ENCODE measurements around the gene PIWIL1.

PIWIL1 gene

GRCh38 chr12:130347588-130347987 lies 9.9 kb downstream of the PIWIL1 start:
- Mint-ChIP-seq H3K4me1 (no peaks in the 10 kb centered on the region), H3K36me3 (no peaks in the 10 kb centered on the region), H3K27ac (no peak overlapping the region), H3K4me3 (no peak overlapping the region), H3K9me3 (peaks cover 0 to 2% of the 10 kb centered on the region in 2 donors), H3K27me3 (peaks cover 0 to 6% of the 10 kb centered on the region in 2 donors)
- DNase-seq (no peak), ATAC-seq (replicated peaks) (no peak)

GRCh38 chr12:130350715-130351114 lies 13.0 kb downstream of the PIWIL1 start:
- Mint-ChIP-seq H3K27ac (no peak overlapping the region), H3K9me3 (no peaks in the 10 kb centered on the region), H3K4me3 (no peak overlapping the region), H3K36me3 (no peaks in the 10 kb centered on the region), H3K4me1 (no peaks in the 10 kb centered on the region), H3K27me3 (peaks cover 4 to 6% of the 10 kb centered on the region in 2 donors)
- no peak for DNase-seq
- no peak for ATAC-seq (replicated peaks)

DNA sequence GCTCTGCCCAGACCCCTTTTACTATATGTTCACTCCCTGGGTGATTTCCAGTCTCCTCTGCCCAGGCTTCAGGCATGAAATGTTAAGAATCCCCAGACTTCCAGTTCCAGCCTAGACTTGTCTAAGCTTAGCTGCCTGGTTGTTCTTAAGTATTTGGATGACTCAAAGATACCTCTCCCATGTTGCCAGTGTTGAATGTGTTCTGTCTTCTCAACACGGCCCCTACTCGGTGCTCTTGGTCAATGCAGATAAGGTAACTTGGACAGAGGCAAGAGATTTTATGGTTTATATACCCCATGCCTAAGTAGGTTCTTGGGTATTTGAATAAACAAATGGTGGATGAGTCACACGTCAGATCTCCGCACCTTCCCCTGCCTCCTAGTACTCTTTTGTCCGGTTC lies 13.6 kb downstream of the PIWIL1 start:
- H3K27me3 Mint-ChIP-seq = peaks cover 4 to 6% of the 10 kb centered on the region in 2 donors

GRCh38 chr12:130353081-130353480 lies 15.4 kb downstream of the PIWIL1 start:
- no peak overlapping the region for H3K4me3 Mint-ChIP-seq
- no peaks in the 10 kb centered on the region for H3K4me1 Mint-ChIP-seq
- no peaks in the 10 kb centered on the region for H3K36me3 Mint-ChIP-seq
- DNase-seq (no peak), ATAC-seq (replicated peaks) (no peak)
- H3K9me3 Mint-ChIP-seq = no peaks in the 10 kb centered on the region
- H3K27ac Mint-ChIP-seq = no peak overlapping the region
- H3K27me3 Mint-ChIP-seq = peaks cover 6 to 11% of the 10 kb centered on the region in 2 donors

More for the DNA sequence above, 13.6 kb downstream of the PIWIL1 start:
- no peak overlapping the region for H3K4me3 Mint-ChIP-seq
- no peaks in the 10 kb centered on the region for H3K4me1 Mint-ChIP-seq
- H3K27ac Mint-ChIP-seq = no peak overlapping the region
- H3K9me3 Mint-ChIP-seq = no peaks in the 10 kb centered on the region
- no peak for ATAC-seq (replicated peaks)
- H3K36me3 Mint-ChIP-seq = no peaks in the 10 kb centered on the region
- no peak for DNase-seq

DNA sequence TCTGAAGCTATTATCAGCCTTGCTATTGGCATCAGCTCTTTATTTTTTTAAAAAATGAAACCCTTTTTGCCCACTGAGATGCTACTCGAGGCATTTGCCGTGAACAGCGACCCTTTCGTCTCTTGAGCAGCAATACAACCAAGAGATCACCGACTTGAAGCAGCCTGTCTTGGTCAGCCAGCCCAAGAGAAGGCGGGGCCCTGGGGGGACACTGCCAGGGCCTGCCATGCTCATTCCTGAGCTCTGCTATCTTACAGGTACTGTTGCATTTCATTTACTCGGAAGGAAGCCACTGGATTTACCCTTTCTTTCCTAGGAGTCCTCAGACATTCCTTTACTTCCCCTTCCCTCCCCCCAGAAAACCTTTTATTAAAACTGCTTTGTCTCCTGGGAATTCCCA lies 16.7 kb downstream of the PIWIL1 start:
- ATAC-seq (replicated peaks) (no peak), DNase-seq (no peak)
- H3K4me3 Mint-ChIP-seq = no peak overlapping the region
- peaks cover 0 to 1% of the 10 kb centered on the region in 2 donors for H3K9me3 Mint-ChIP-seq
- H3K36me3 Mint-ChIP-seq = no peaks in the 10 kb centered on the region
- no peaks in the 10 kb centered on the region for H3K4me1 Mint-ChIP-seq
- no peak overlapping the region for H3K27ac Mint-ChIP-seq
- H3K27me3 Mint-ChIP-seq = peaks cover 6 to 14% of the 10 kb centered on the region in 2 donors

GRCh38 chr12:130356222-130356621 lies 18.5 kb downstream of the PIWIL1 start:
- peaks cover 0 to 1% of the 10 kb centered on the region in 2 donors for H3K9me3 Mint-ChIP-seq
- no peaks in the 10 kb centered on the region for H3K4me1 Mint-ChIP-seq
- DNase-seq = no peak
- no peak overlapping the region for H3K4me3 Mint-ChIP-seq
- H3K27me3 Mint-ChIP-seq = peaks cover 6 to 14% of the 10 kb centered on the region in 2 donors
- H3K36me3 Mint-ChIP-seq = no peaks in the 10 kb centered on the region
- no peak for ATAC-seq (replicated peaks)
- H3K27ac Mint-ChIP-seq = no peak overlapping the region

GRCh38 chr12:130357241-130357640 lies 19.6 kb downstream of the PIWIL1 start:
- Mint-ChIP-seq H3K4me1 (no peaks in the 10 kb centered on the region), H3K36me3 (no peaks in the 10 kb centered on the region), H3K4me3 (no peak overlapping the region), H3K27me3 (peaks cover 0 to 14% of the 10 kb centered on the region in 2 donors), H3K9me3 (peaks cover 0 to 1% of the 10 kb centered on the region in 2 donors), H3K27ac (no peak overlapping the region)
- no peak for DNase-seq
- no peak for ATAC-seq (replicated peaks)

- peaks cover 0 to 1% of the 10 kb centered on the region in 2 donors for H3K9me3 Mint-ChIP-seq
- no peaks in the 10 kb centered on the region for H3K4me1 Mint-ChIP-seq
- ATAC-seq (replicated peaks) = no peak
- no peak for DNase-seq
- H3K36me3 Mint-ChIP-seq = no peaks in the 10 kb centered on the region
- H3K27ac Mint-ChIP-seq = no peak overlapping the region
- H3K4me3 Mint-ChIP-seq = no peak overlapping the region
- H3K27me3 Mint-ChIP-seq = peaks cover 0 to 14% of the 10 kb centered on the region in 2 donors
Observed at GRCh38 chr12:130357729-130358330, 20.1 kb downstream of the PIWIL1 start.

DNA sequence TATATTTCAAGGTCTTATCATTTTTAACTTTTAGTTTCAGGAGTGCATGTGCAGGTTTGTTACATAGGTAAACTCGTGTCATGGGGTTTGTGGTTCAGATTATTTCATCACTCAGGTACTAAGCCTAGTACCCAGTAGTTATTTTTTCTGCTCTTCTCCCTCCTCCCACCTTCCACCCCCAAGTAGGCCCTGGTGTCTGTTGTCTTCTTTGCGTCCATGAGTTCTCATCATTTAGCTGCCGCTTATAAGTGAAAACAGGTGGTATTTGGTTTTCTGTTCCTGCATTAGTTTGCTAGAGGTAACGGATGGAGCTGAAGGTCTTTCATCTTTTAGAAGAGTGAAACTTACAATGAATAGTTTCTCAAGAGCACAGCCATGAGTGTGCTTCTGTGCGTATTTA lies 24.4 kb downstream of the PIWIL1 start:
- Mint-ChIP-seq H3K9me3 (peaks cover 0 to 1% of the 10 kb centered on the region in 2 donors), H3K27me3 (peaks cover 0 to 10% of the 10 kb centered on the region in 2 donors), H3K4me3 (no peak overlapping the region), H3K36me3 (no peaks in the 10 kb centered on the region), H3K4me1 (no peaks in the 10 kb centered on the region), H3K27ac (no peak overlapping the region)
- DNase-seq = no peak
- no peak for ATAC-seq (replicated peaks)

DNA sequence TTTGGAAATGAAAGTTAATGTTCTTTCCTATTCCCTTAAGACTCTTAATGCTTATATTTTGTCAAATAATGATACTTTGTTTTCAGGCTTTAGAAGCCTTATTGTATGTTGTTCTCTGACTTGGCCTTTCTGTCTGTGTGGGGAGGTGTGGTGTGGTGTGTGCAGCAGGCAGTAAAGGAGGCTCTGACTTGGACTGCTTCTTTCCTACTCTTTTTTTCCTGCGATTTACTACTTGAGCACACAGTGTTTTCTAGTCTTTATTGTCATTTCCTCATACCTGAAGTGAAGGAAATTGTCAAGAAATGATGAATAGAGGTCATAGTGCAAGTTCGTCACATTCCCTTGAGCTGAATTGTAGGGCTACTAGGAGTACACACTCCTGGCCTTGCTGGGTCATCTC lies 26.9 kb downstream of the PIWIL1 start:
- Mint-ChIP-seq H3K4me3 (no peak overlapping the region), H3K27me3 (peaks cover 0 to 6% of the 10 kb centered on the region in 2 donors), H3K4me1 (no peaks in the 10 kb centered on the region), H3K36me3 (peaks cover 0 to 1% of the 10 kb centered on the region in 2 donors), H3K9me3 (peaks cover 0 to 4% of the 10 kb centered on the region in 2 donors), H3K27ac (no peak overlapping the region)
- ATAC-seq (replicated peaks) (no peak), DNase-seq (no peak)

- H3K36me3 Mint-ChIP-seq = peaks cover 0 to 1% of the 10 kb centered on the region in 2 donors
- peaks cover 0 to 6% of the 10 kb centered on the region in 2 donors for H3K27me3 Mint-ChIP-seq
- H3K4me3 Mint-ChIP-seq = no peak overlapping the region
- no peaks in the 10 kb centered on the region for H3K4me1 Mint-ChIP-seq
- DNase-seq (no peak), ATAC-seq (replicated peaks) (no peak)
- no peak overlapping the region for H3K27ac Mint-ChIP-seq
- peaks cover 0 to 4% of the 10 kb centered on the region in 2 donors for H3K9me3 Mint-ChIP-seq
Observed at GRCh38 chr12:130366159-130366558, 28.5 kb downstream of the PIWIL1 start.

- H3K27me3 Mint-ChIP-seq = peaks cover 0 to 6% of the 10 kb centered on the region in 2 donors
- H3K9me3 Mint-ChIP-seq = peaks cover 0 to 4% of the 10 kb centered on the region in 2 donors
- DNase-seq = no peak
- no peaks in the 10 kb centered on the region for H3K4me1 Mint-ChIP-seq
- peaks cover 0 to 1% of the 10 kb centered on the region in 2 donors for H3K36me3 Mint-ChIP-seq
- H3K4me3 Mint-ChIP-seq = no peak overlapping the region
- ATAC-seq (replicated peaks) = no peak
- no peak overlapping the region for H3K27ac Mint-ChIP-seq
Observed at GRCh38 chr12:130367003-130367402, 29.3 kb downstream of the PIWIL1 start.

GRCh38 chr12:130367523-130367922 lies 29.8 kb downstream of the PIWIL1 start:
- H3K4me1 Mint-ChIP-seq = no peaks in the 10 kb centered on the region
- no peak for DNase-seq
- H3K9me3 Mint-ChIP-seq = peaks cover 0 to 4% of the 10 kb centered on the region in 2 donors
- peaks cover 0 to 1% of the 10 kb centered on the region in 2 donors for H3K36me3 Mint-ChIP-seq
- no peak overlapping the region for H3K4me3 Mint-ChIP-seq
- no peak for ATAC-seq (replicated peaks)
- peaks cover 0 to 6% of the 10 kb centered on the region in 2 donors for H3K27me3 Mint-ChIP-seq
- H3K27ac Mint-ChIP-seq = no peak overlapping the region

GRCh38 chr12:130369816-130370215 lies 32.1 kb downstream of the PIWIL1 start:
- Mint-ChIP-seq H3K27me3 (peaks cover 3 to 6% of the 10 kb centered on the region in 2 donors), H3K4me1 (no peaks in the 10 kb centered on the region), H3K4me3 (no peak overlapping the region), H3K36me3 (peaks cover 0 to 1% of the 10 kb centered on the region in 2 donors), H3K9me3 (peaks cover 0 to 4% of the 10 kb centered on the region in 2 donors), H3K27ac (no peak overlapping the region)
- ATAC-seq (replicated peaks) (no peak), DNase-seq (no peak)

GRCh38 chr12:130371296-130371695 lies 33.6 kb downstream of the PIWIL1 start:
- peaks cover 6 to 11% of the 10 kb centered on the region in 2 donors for H3K27me3 Mint-ChIP-seq

More at GRCh38 chr12:130371296-130371695, 33.6 kb downstream of the PIWIL1 start:
- Mint-ChIP-seq H3K27ac (no peak overlapping the region), H3K9me3 (peaks cover 0 to 4% of the 10 kb centered on the region in 2 donors), H3K4me1 (no peaks in the 10 kb centered on the region), H3K36me3 (peaks cover 0 to 1% of the 10 kb centered on the region in 2 donors), H3K4me3 (no peak overlapping the region)
- no peak for ATAC-seq (replicated peaks)
- no peak for DNase-seq
